GM23338 (cell line): ENCODE measurements around the gene IGF1R. TPM values are rescaled to one million over a fixed set of nuclear protein-coding genes. Genes with fewer than 3 reads are reported as not detected.
A peak's percentile ranks its signal among the peaks of the same experiment; 100 is the strongest.

Source experiments
- ATAC-seq: fragments of 200-7000 bp; cut with Tn5 transposase; 3 replicates; pipeline ENCODE4 v1.9.1; 2020
- DNase-seq: peaks from one replicate; pipeline ENCODE4 v3.0.0-alpha.2; 2015; ENCODE audit warnings: low spot score
- H2AFZ ChIP-seq: fragments of 200-600 bp; sonication (generic); 2 replicates; pipeline ENCODE4 v1.8.0; 2016; ENCODE audit warnings: antibody characterized with exemption, mild to moderate bottlenecking, moderate library complexity
- H3F3A ChIP-seq: fragments of 200-600 bp; sonication (generic); replicated peaks from 2 replicates; pipeline ENCODE4 v1.8.0; 2017; ENCODE audit warnings: antibody characterized with exemption, mixed run types, low read depth
- H3K27ac ChIP-seq: fragments of 200-600 bp; sonication (generic); 2 replicates; pipeline ENCODE4 v1.6.1; 2016; ENCODE audit warnings: low read depth
- H3K27me3 ChIP-seq: fragments of 200-600 bp; sonication (generic); 2 replicates; pipeline ENCODE4 v1.8.0; 2016; ENCODE audit warnings: mild to moderate bottlenecking, mixed run types, moderate library complexity; ENCODE audit not compliant: insufficient read depth
- H3K36me3 ChIP-seq: fragments of 200-600 bp; sonication (generic); 2 replicates; pipeline ENCODE4 v1.8.0; 2016; ENCODE audit warnings: mild to moderate bottlenecking; ENCODE audit not compliant: insufficient read depth
- H3K4me1 ChIP-seq: fragments of 200-600 bp; sonication (generic); 2 replicates; pipeline ENCODE4 v1.8.0; 2016; ENCODE audit warnings: mild to moderate bottlenecking, moderate library complexity; ENCODE audit not compliant: insufficient read depth
- H3K4me2 ChIP-seq: fragments of 200-600 bp; sonication (generic); 2 replicates; pipeline ENCODE4 v1.7.1; 2017; ENCODE audit warnings: mixed run types
- H3K4me3 ChIP-seq: fragments of 200-600 bp; sonication (generic); 2 replicates; pipeline ENCODE4 v1.6.1; 2016; ENCODE audit warnings: mixed run types
- H3K79me2 ChIP-seq: fragments of 200-600 bp; sonication (generic); replicated peaks from 2 replicates; pipeline ENCODE4 v1.8.0; 2017; ENCODE audit warnings: mild to moderate bottlenecking; ENCODE audit not compliant: insufficient read depth
- H3K9me2 ChIP-seq: fragments of 200-600 bp; sonication (generic); 2 replicates; pipeline ENCODE4 v1.8.0; 2017; ENCODE audit not compliant: insufficient read depth
- H4K20me1 ChIP-seq: fragments of 200-600 bp; sonication (generic); replicated peaks from 2 replicates; pipeline ENCODE4 v1.8.0; 2017; ENCODE audit warnings: mild to moderate bottlenecking; ENCODE audit not compliant: insufficient read depth
- H3K27ac Mint-ChIP-seq: 2 replicates; pipeline ENCODE4 v1.8.0; 2020; ENCODE audit warnings: inconsistent platforms, mild to moderate bottlenecking, moderate library complexity, mixed read lengths
- H3K27me3 Mint-ChIP-seq: 3 replicates; pipeline ENCODE4 v1.8.0; 2022; ENCODE audit warnings: low read depth, mild to moderate bottlenecking, moderate library complexity, mixed read lengths, inconsistent platforms; ENCODE audit not compliant: insufficient read depth, poor library complexity
- H3K36me3 Mint-ChIP-seq: 3 replicates; pipeline ENCODE4 v1.8.0; 2021; ENCODE audit warnings: low read depth, mild to moderate bottlenecking, inconsistent platforms, moderate library complexity, mixed read lengths
- H3K4me1 Mint-ChIP-seq: 3 replicates; pipeline ENCODE4 v1.8.0; 2020; ENCODE audit warnings: mild to moderate bottlenecking, inconsistent platforms, mixed read lengths
- H3K4me3 Mint-ChIP-seq: 3 replicates; pipeline ENCODE4 v1.8.0; 2021; ENCODE audit warnings: moderate library complexity, mild to moderate bottlenecking, inconsistent platforms, mixed read lengths
- H3K9me3 Mint-ChIP-seq: 3 replicates; pipeline ENCODE4 v1.8.0; 2020; ENCODE audit warnings: moderate library complexity, mild to moderate bottlenecking, inconsistent platforms, mixed read lengths
- CREB1 ChIP-seq: fragments of 250-450 bp; sonication (Bioruptor Pico); IDR thresholded peaks from 2 replicates; pipeline ENCODE4 v1.5.0; 2020; ENCODE audit warnings: low read depth, mild to moderate bottlenecking, moderate library complexity
- CTCF ChIP-seq, 2 experiments: fragments of 200-600 bp in 1 of 2; sonication (generic) in 1 of 2; conservative IDR thresholded peaks; 2 replicates each; pipeline versions ENCODE4 v1.5.1 to v1.6.1; 2016 to 2017; ENCODE audit warnings: antibody characterized with exemption in 2 of 2, low read depth in 2 of 2, mild to moderate bottlenecking in 2 of 2, moderate library complexity in 1 of 2
- ETS1 ChIP-seq: IDR thresholded peaks from 2 replicates; pipeline ENCODE4 v1.6.1; 2016; ENCODE audit warnings: antibody characterized with exemption
- EZH2 ChIP-seq: fragments of 200-600 bp; sonication (generic); IDR thresholded peaks from one replicate; pipeline ENCODE4 v1.8.0; 2017; ENCODE audit warnings: antibody characterized with exemption, mild to moderate bottlenecking, low read depth; ENCODE audit not compliant: unreplicated experiment
- EZH2phosphoT487 ChIP-seq: fragments of 200-600 bp; sonication (generic); IDR thresholded peaks from one replicate; pipeline ENCODE4 v1.8.1; 2018; ENCODE audit warnings: antibody characterized with exemption; ENCODE audit not compliant: unreplicated experiment
- JUNB ChIP-seq: IDR thresholded peaks from one replicate; pipeline ENCODE4 v1.6.1; 2016; ENCODE audit warnings: antibody characterized with exemption; ENCODE audit not compliant: unreplicated experiment
- NANOG ChIP-seq: IDR thresholded peaks from 2 replicates; pipeline ENCODE4 v1.6.1; 2016; ENCODE audit warnings: antibody characterized with exemption, borderline replicate concordance
- POLR2AphosphoS5 ChIP-seq: IDR thresholded peaks from 2 replicates; pipeline ENCODE4 v1.6.1; 2016; ENCODE audit warnings: antibody characterized with exemption, low read depth
- REST ChIP-seq: IDR thresholded peaks from one replicate; pipeline ENCODE4 v1.6.1; 2018; ENCODE audit warnings: antibody characterized with exemption; ENCODE audit not compliant: unreplicated experiment
- STAT1 ChIP-seq: IDR thresholded peaks from one replicate; pipeline ENCODE4 v1.6.1; 2016; ENCODE audit warnings: antibody characterized with exemption; ENCODE audit not compliant: unreplicated experiment
- ZNF114 ChIP-seq: fragments of 250-450 bp; sonication (Bioruptor Pico); IDR thresholded peaks from 2 replicates; pipeline ENCODE4 v1.5.0; 2020; ENCODE audit warnings: mild to moderate bottlenecking, moderate library complexity
- ZNF331 ChIP-seq: fragments of 250-450 bp; sonication (Bioruptor Pico); IDR thresholded peaks from 2 replicates; pipeline ENCODE4 v1.5.0; 2020; ENCODE audit warnings: low read depth, mild to moderate bottlenecking, moderate library complexity
- ZNF462 ChIP-seq: fragments of 250-450 bp; sonication (Bioruptor Pico); IDR thresholded peaks from 2 replicates; pipeline ENCODE4 v1.5.0; 2020; ENCODE audit warnings: mild to moderate bottlenecking, moderate library complexity
- polyA plus RNA-seq: library from polyadenylated mRNA; unstranded; fragments of >200 nt; fragmentation: Nextera tagmentation; extraction: Ambion mirVana; gene quantifications from 2 replicates; pipeline ENCODE4 v1.2.1, GENCODE V29; 2016
- total RNA-seq: library from RNA; depleted of rRNA; stranded (reverse); fragments of >200 nt; shearing (Covaris generic); gene quantifications from 2 replicates; pipeline ENCODE4 v1.2.3, GENCODE V29; 2014

IGF1R gene
- total and polyA plus RNA-seq, 2 experiments from 2014 or later = 20.4 to 92.2 TPM

GRCh38 chr15:98730860-98731711 is 82.7 kb downstream of the IGF1R start:
- no peaks in the 10 kb centered on the region for H3K9me2 ChIP-seq
- H4K20me1 ChIP-seq = peaks cover 75% of the 10 kb centered on the region
- H3K79me2 ChIP-seq = peaks cover 100% of the 10 kb centered on the region
- no peak for ATAC-seq
- Mint-ChIP-seq H3K36me3 (no peaks in the 10 kb centered on the region), H3K27ac (no peak overlapping the region), H3K4me1 (peaks cover 66% of the 10 kb centered on the region), H3K27me3 (peaks cover 6% of the 10 kb centered on the region), H3K9me3 (no peaks in the 10 kb centered on the region), H3K4me3 (no peak overlapping the region)
- no peaks in the 10 kb centered on the region for H3K27me3 ChIP-seq
- no peak overlapping the region for H3K27ac ChIP-seq
- H2AFZ ChIP-seq = no peak overlapping the region
- no peaks in the 10 kb centered on the region for H3F3A ChIP-seq
- TF ChIP-seq ZNF462 = no peak
- no peak for TF ChIP-seq NANOG
- no peak for TF ChIP-seq POLR2AphosphoS5
- TF ChIP-seq CTCF (conservative IDR thresholded peaks at IDR 0.05; ENCODE audit: low read depth in 2 of 2) = no peak
- no peak for TF ChIP-seq ZNF114 (CRISPR knock-in tag)
- no peak for TF ChIP-seq EZH2phosphoT487
- TF ChIP-seq STAT1 = no peak
- no peak for TF ChIP-seq REST
- no peak for TF ChIP-seq ETS1
- no peak for TF ChIP-seq CREB1 (CRISPR knock-in tag)
- no peak for TF ChIP-seq ZNF331
- no peak for TF ChIP-seq EZH2
- TF ChIP-seq JUNB = no peak
- peak overlapping the region; percentile 15; the same call in 1 of the 2 replicates for H3K4me2 ChIP-seq
- H3K4me1 ChIP-seq = peaks cover 83% of the 10 kb centered on the region
- H3K36me3 ChIP-seq = no peaks in the 10 kb centered on the region
- DNase-seq = no peak
- no peak overlapping the region for H3K4me3 ChIP-seq
